Gastroesophageal sphincter (tissue), 3 donors: ENCODE results near the gene GMEB2.

Experiments
- POLR2A ChIP-seq, 2 donors: fragments of 450-650 bp; IDR thresholded peaks; one replicate each; pipeline ENCODE4 v1.6.1; 2017; ENCODE audit warnings: antibody characterized with exemption in 2 of 2, mild to moderate bottlenecking in 2 of 2, moderate library complexity in 1 of 2
- POLR2AphosphoS5 ChIP-seq: sonication (generic); formaldehyde crosslinking; IDR thresholded peaks from one replicate; pipeline ENCODE4 v1.6.1; 2017; ENCODE audit warnings: antibody characterized with exemption
- TF ChIP-seq, protein P1 (sequence below), 4 experiments: fragments of 200-600 bp in 2 of 4; fragments of 450-650 bp in 2 of 4; sonication (generic) in 1 of 4; IDR thresholded peaks; one replicate each; pipeline ENCODE4 v1.5.1; 2017 to 2019; ENCODE audit warnings: antibody characterized with exemption in 4 of 4, mild to moderate bottlenecking in 2 of 4, moderate library complexity in 2 of 4

GRCh38 chr20:63619505-63619904 is 7.4 kb downstream of the GMEB2 start:
- TF ChIP-seq POLR2AphosphoS5: no peak
- TF ChIP-seq, protein P1, sequence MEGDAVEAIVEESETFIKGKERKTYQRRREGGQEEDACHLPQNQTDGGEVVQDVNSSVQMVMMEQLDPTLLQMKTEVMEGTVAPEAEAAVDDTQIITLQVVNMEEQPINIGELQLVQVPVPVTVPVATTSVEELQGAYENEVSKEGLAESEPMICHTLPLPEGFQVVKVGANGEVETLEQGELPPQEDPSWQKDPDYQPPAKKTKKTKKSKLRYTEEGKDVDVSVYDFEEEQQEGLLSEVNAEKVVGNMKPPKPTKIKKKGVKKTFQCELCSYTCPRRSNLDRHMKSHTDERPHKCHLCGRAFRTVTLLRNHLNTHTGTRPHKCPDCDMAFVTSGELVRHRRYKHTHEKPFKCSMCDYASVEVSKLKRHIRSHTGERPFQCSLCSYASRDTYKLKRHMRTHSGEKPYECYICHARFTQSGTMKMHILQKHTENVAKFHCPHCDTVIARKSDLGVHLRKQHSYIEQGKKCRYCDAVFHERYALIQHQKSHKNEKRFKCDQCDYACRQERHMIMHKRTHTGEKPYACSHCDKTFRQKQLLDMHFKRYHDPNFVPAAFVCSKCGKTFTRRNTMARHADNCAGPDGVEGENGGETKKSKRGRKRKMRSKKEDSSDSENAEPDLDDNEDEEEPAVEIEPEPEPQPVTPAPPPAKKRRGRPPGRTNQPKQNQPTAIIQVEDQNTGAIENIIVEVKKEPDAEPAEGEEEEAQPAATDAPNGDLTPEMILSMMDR (IDR thresholded peaks at IDR 0.05): no peak
- no peak for TF ChIP-seq POLR2A (IDR thresholded peaks at IDR 0.05)
